Measurements from ENCODE around the gene PARVG.
A peak's percentile ranks its signal among the peaks of the same experiment; 100 is the strongest.

The PARVG gene

DNA sequence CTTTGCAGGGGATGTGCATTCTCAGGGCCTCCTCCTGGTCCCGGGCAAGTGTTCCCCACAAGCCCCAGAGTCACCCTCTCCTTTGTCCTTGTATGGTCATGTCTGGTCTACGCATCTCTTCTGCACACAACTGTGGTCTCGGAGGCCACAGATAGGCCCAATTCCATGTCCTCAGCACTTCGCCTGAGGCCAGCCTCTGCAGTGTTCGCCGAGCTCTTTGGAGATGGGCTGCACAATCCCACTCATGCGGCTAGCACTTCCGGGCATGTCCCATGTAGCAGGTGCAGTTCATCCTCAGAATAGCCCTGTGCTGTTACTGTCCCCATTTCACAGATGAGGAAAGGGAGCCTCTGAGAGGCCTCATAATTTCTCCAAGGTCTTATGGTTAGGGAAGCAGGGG, 7.6 kb downstream of the PARVG start:
- no peaks in the 10 kb centered on the region for H3K27me3 Mint-ChIP-seq
- peak overlapping the region in 1 of 2 donors; percentile 25 for H3K27ac Mint-ChIP-seq
- H3K4me3 Mint-ChIP-seq = no peak overlapping the region
- ATAC-seq (replicated peaks) = no peak
- H3K9me3 Mint-ChIP-seq = no peaks in the 10 kb centered on the region
- DNase-seq = no peak
- peaks cover 21 to 24% of the 10 kb centered on the region in 2 donors for H3K4me1 Mint-ChIP-seq (ENCODE audit: low read depth in 2 of 2)
- no peaks in the 10 kb centered on the region for H3K36me3 Mint-ChIP-seq (ENCODE audit: insufficient read depth)

DNA sequence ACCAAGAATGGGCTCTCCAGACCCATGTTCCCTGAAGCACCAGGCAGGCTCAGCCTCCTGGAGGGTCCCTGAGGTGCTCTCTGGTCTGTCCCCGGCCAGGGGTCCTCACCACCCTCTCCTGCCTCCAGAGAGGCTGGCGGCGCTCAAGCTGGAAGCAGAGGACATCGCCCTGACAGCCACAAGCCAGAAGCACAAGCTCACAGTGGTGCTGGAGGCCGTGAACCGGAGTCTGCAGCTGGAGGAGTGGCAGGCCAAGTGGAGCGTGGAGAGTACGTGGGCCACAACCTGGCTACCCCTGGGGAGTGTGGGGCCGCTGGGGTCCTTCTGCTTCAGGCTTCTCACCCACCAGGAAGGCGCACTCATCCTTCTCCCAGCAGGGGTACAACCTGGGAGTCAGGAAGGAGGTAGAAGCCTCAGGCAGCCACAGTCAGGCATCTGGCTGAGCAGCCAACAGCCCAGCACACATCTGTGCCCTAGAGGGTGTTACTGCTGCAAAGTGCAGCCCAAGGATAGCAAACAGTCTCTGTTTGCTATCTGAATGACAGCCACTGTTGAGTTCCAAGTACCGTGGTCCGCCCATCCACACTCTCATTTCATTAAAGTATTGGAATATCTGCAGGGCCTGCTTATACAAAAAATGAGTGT, 8.4 kb downstream of the PARVG start:
- ATAC-seq (replicated peaks) (no peak), DNase-seq (no peak)
- peaks cover 21 to 24% of the 10 kb centered on the region in 2 donors for H3K4me1 Mint-ChIP-seq (ENCODE audit: low read depth in 2 of 2)
- H3K4me3 Mint-ChIP-seq = no peak overlapping the region
- no peak overlapping the region for H3K27ac Mint-ChIP-seq
- no peaks in the 10 kb centered on the region for H3K27me3 Mint-ChIP-seq
- no peaks in the 10 kb centered on the region for H3K36me3 Mint-ChIP-seq (ENCODE audit: insufficient read depth)
- no peaks in the 10 kb centered on the region for H3K9me3 Mint-ChIP-seq

DNA sequence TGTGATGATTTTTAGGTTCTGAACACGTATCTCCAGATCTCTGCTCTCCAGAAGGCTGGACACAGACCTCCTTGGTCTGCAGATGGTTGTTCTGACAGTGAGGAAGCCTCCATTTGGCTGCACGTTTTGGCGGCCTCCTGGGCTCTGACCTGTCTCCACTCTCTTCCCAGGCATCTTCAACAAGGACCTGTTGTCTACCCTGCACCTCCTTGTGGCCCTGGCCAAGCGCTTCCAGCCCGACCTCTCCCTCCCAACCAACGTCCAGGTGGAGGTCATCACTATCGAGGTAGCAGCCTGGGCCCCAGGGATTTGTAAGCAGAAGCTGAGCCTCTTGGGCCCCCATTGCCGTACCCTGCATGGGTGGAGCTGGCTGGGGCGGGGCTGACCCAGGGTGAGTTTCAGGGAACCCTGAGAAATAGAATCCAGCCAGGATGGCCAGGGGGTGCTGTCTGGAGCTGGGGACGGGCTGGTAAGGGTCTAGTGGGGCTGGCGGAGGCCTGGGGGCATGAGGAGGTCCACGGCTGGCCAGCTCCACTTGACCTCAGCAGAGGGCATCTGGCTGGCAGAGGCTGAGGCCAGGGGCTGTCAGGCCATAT, 9.8 kb downstream of the PARVG start:
- Mint-ChIP-seq H3K9me3 (no peaks in the 10 kb centered on the region), H3K27me3 (no peaks in the 10 kb centered on the region), H3K36me3 (ENCODE audit: insufficient read depth) (peaks cover 2% of the 10 kb centered on the region), H3K27ac (peak overlapping the region in 1 of 2 donors; percentile 29), H3K4me3 (no peak overlapping the region), H3K4me1 (ENCODE audit: low read depth in 2 of 2) (peaks cover 28 to 32% of the 10 kb centered on the region in 2 donors)
- no peak for ATAC-seq (replicated peaks)
- no peak for DNase-seq

DNA sequence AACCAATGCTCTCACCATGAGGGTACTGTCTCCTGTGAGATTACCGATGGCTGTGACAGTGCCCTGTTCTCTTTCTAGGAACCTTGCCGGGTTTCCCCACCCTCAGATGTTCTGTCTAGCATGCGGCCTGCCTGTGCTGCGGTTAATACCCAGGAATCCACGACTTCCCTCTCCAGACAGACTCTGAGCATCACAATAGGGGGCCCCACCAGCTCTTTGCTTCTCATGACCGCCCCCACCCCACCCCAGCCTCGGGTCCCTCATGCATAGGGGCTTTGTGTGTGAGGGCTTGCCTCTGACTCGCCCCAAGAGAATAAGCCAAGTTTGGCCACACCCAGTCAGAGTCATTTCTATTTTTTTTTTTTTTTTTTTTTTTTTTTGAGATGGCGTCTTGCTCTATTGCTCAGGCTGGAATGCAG, 10.3 kb downstream of the PARVG start:
- DNase-seq (no peak), ATAC-seq (replicated peaks) (peak; percentile 73)
- Mint-ChIP-seq H3K27me3 (no peaks in the 10 kb centered on the region), H3K36me3 (ENCODE audit: insufficient read depth) (peaks cover 8% of the 10 kb centered on the region), H3K4me3 (no peak overlapping the region), H3K9me3 (no peaks in the 10 kb centered on the region), H3K4me1 (ENCODE audit: low read depth in 2 of 2) (peaks cover 28 to 32% of the 10 kb centered on the region in 2 donors), H3K27ac (peak overlapping the region in 1 of 2 donors; percentile 29)

DNA sequence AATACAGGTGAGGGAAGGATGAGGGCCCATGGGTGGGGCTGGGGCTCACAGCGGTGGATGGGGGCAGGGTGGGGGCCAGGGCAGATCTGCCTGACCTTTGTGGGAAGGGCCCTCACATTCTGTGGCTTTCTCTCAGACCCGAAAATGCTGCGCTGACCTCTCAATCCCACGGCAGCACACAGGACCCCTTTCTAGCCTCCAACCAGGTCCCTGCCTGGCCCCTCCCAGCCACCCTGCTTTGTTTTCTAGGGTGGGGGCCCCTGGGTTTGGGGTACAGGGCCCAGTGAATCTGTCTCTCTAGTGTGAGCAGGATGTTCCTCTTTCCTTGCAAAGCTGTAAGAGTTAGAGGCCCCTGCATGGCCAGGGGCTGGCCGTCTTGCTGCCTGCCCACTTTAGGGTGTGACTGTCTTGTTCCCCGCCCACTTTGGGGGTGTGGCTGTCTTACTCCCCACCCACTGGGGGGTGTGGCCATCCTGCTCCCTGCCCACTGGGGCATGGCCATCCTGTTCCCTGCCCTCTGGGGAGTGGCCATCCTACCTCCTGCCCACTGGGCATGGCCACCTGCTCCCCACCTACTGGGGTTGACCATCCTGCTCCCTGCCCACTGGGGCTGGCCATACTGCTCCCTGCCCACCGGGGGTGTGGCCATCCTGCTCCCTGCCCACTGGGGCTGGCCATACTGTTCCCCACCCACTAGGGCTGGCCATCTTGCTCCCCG, 11.5 kb downstream of the PARVG start:
- H3K27ac Mint-ChIP-seq = peak overlapping the region; percentile 86 to 91
- peak; percentile 29 to 44 (median 43) for DNase-seq
- H3K4me1 Mint-ChIP-seq (ENCODE audit: low read depth in 2 of 2) = peaks cover 28 to 32% of the 10 kb centered on the region in 2 donors
- H3K36me3 Mint-ChIP-seq (ENCODE audit: insufficient read depth) = peaks cover 12% of the 10 kb centered on the region
- ATAC-seq (replicated peaks) = peak; percentile 51
- H3K9me3 Mint-ChIP-seq = no peaks in the 10 kb centered on the region
- peak overlapping the region in 1 of 2 donors; percentile 59 for H3K4me3 Mint-ChIP-seq
- H3K27me3 Mint-ChIP-seq = no peaks in the 10 kb centered on the region

DNA sequence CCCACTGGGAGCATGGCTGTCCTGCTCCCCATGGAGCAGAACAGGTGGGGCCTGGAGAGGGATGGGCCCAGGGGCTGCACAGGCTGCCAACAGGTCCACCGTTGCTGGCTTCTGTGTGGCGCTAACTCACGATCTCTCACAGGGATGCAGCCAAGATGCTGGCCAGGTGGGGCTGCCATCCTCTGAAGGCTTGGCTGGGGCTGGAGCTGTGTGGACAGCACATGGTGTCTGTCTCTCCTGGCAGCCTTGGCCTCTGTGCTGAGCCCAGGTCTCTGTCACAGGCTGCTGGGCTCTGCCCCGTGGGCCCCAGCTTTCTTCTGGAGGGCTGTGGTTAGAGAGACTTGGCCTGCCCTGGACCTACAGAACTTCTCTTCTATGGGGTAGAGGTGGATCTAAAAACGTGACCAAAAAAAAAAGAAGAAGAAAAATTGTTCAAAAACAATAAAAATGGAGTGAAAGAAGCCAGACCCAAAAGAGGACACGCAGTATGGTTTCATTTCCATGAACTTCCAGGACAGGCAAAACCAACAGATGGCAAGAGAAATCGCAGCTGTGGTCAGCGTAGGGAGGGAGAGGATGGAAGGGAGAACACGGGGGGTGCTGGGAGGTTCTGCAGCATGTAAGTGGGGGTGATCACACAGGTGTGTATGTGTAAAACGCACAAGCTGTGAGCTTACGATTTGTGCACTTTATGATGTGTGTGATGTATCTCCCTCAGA, 12.2 kb downstream of the PARVG start:
- DNase-seq (no peak), ATAC-seq (replicated peaks) (peak; percentile 10)
- Mint-ChIP-seq H3K4me1 (ENCODE audit: low read depth in 2 of 2) (peaks cover 28 to 32% of the 10 kb centered on the region in 2 donors), H3K27me3 (no peaks in the 10 kb centered on the region), H3K27ac (peak overlapping the region; percentile 86 to 91), H3K4me3 (peak overlapping the region; percentile 56 to 59), H3K9me3 (no peaks in the 10 kb centered on the region), H3K36me3 (ENCODE audit: insufficient read depth) (peaks cover 13% of the 10 kb centered on the region)

DNA sequence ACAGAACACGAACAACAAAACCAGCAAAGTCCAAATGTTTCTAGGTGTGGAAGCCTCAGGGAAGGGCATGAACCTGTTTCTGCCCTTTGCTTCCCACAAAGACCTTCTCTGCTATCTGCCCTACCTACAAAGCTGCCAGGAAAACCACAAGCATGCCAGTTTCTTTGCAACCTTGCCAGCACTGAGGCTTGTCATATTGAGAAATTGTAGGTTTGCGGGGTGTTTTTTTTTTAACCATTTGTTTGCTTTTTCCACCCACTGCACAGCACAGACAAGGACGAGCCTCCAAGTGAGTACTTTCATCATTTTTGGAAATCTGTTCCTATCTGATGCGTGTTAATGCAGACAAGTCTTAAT, 12.8 kb downstream of the PARVG start:
- H3K36me3 Mint-ChIP-seq (ENCODE audit: insufficient read depth) = peaks cover 16% of the 10 kb centered on the region
- DNase-seq (no peak), ATAC-seq (replicated peaks) (peak; percentile 28)
- H3K4me1 Mint-ChIP-seq (ENCODE audit: low read depth in 2 of 2) = peaks cover 28 to 32% of the 10 kb centered on the region in 2 donors
- H3K9me3 Mint-ChIP-seq = no peaks in the 10 kb centered on the region
- peak overlapping the region; percentile 56 to 59 for H3K4me3 Mint-ChIP-seq
- no peaks in the 10 kb centered on the region for H3K27me3 Mint-ChIP-seq
- peak overlapping the region; percentile 86 to 91 for H3K27ac Mint-ChIP-seq

DNA sequence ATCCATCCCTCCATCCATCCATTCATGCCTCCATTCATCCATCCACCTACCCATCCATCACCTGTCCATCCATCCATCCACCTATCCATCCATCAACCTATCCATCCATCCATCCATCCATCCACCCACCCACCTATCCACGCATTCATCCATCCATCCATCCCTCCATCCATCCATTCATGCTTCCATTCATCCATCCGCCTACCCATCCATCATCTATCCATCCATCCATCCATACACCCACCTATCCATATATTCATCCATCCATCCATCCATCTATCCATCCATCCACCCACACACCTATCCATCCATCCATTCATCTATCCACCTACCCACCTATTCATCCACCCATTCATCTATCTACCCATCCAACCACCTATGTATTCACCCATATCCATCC, 13.8 kb downstream of the PARVG start:
- H3K27me3 Mint-ChIP-seq = no peaks in the 10 kb centered on the region
- no peaks in the 10 kb centered on the region for H3K9me3 Mint-ChIP-seq
- peaks cover 19% of the 10 kb centered on the region for H3K36me3 Mint-ChIP-seq (ENCODE audit: insufficient read depth)
- DNase-seq (no peak), ATAC-seq (replicated peaks) (no peak)
- H3K4me1 Mint-ChIP-seq (ENCODE audit: low read depth in 2 of 2) = peaks cover 33 to 39% of the 10 kb centered on the region in 2 donors
- H3K4me3 Mint-ChIP-seq = no peak overlapping the region
- peak overlapping the region in 1 of 2 donors; percentile 24 for H3K27ac Mint-ChIP-seq

DNA sequence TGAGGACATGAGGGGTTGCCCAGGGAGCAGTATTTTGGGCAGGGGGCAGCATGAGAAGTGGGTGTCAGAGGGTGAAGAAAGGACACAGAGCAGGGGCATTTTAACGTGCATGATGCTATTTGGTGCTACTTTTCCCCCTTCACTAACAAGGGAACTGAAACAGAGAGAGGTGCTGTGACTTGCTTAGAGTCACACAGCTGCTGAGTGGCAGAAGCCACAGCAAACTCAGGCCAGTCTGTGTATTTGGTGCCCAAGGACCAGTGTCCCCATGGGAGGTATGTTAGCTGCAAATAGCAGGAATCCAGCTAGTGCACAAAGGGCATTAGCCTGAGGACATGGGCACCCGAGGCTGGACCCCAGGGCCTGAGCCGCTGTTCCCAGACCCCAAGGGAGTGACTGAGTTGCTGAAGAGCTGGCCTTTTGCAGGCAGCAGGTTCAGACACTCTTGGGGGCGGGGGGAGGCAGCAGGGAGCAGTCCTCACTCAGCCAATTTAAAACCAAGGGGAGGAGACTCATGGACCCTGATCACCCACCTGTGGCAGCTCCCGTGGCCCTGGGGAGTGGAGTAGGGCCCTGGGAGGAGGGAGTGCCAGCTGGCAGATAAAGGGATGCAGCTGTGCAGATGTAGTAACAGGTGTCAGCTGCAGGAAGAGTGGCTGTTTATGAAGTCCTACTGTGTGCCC, 14.6 kb downstream of the PARVG start:
- Mint-ChIP-seq H3K4me3 (no peak overlapping the region), H3K36me3 (ENCODE audit: insufficient read depth) (peaks cover 19% of the 10 kb centered on the region), H3K27ac (peak overlapping the region in 1 of 2 donors; percentile 24), H3K9me3 (no peaks in the 10 kb centered on the region), H3K4me1 (ENCODE audit: low read depth in 2 of 2) (peaks cover 38 to 39% of the 10 kb centered on the region in 2 donors), H3K27me3 (no peaks in the 10 kb centered on the region)
- ATAC-seq (replicated peaks) = no peak
- DNase-seq = no peak

DNA sequence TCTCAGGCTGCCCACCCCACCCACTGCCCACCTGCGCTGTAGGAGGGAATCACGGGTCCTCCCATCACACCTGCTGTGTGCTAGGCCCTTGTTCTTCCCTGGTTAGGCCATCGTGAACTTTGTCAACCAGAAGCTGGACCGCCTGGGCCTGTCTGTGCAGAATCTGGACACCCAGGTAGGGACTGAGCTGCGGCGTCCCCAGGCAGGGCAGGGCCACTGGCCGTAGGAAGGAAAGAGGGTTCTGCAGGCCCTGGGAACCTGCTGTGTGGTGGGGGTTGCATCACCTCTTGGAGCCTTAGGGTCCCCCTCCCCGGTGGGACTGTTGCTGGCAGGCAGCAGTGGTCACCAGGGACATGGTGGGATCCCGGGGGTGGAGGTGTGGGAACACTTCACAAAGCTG, 15.5 kb downstream of the PARVG start:
- ATAC-seq (replicated peaks) (no peak), DNase-seq (no peak)
- no peak overlapping the region for H3K4me3 Mint-ChIP-seq
- H3K27me3 Mint-ChIP-seq = no peaks in the 10 kb centered on the region
- peaks cover 19% of the 10 kb centered on the region for H3K36me3 Mint-ChIP-seq (ENCODE audit: insufficient read depth)
- H3K9me3 Mint-ChIP-seq = no peaks in the 10 kb centered on the region
- H3K4me1 Mint-ChIP-seq (ENCODE audit: low read depth in 2 of 2) = peaks cover 42 to 44% of the 10 kb centered on the region in 2 donors
- no peak overlapping the region for H3K27ac Mint-ChIP-seq

DNA sequence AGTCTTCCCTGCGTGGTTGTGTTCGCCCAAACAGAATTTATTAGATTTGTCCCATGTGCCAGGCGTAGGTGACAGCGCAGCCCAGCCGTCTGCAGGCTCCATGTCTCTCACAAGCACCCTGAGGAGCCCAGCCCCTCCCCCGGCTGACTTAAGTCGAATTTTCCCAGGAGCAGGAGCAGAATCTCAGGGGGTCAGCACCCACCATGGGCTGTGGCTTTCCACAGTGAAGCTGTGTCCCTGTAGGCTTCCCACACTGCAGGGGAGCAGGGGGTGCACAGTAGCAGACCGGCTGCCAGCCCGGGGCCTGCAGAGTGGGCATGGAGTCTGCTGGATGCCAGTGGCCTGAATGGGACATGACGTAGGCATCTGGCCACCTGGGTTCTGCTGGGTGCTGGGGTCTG, 16.0 kb downstream of the PARVG start:
- Mint-ChIP-seq H3K27me3 (no peaks in the 10 kb centered on the region), H3K9me3 (no peaks in the 10 kb centered on the region), H3K36me3 (ENCODE audit: insufficient read depth) (peaks cover 19% of the 10 kb centered on the region), H3K4me1 (ENCODE audit: low read depth in 2 of 2) (peaks cover 39 to 44% of the 10 kb centered on the region in 2 donors), H3K4me3 (no peak overlapping the region), H3K27ac (no peak overlapping the region)
- DNase-seq = no peak
- no peak for ATAC-seq (replicated peaks)

DNA sequence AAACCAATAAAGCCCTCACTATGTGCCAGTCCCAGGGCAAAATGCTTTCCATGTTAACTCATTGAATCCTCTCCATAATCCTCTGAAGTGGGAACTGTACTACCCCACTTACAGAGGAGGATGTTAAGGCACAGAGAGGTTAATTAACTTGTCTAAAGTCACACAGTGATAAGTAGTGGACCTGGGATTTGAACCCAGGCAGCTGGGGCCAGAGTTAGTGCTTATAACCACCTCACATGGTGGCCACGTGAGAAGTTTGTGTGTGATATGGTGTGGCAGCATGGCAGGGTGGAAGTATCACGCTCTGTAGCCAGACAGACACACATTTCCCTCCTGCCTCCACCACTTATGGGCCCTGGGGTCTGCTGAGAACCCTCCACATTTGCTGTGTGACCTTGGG, 16.5 kb downstream of the PARVG start:
- peaks cover 39 to 44% of the 10 kb centered on the region in 2 donors for H3K4me1 Mint-ChIP-seq (ENCODE audit: low read depth in 2 of 2)
- H3K36me3 Mint-ChIP-seq (ENCODE audit: insufficient read depth) = peaks cover 23% of the 10 kb centered on the region

DNA sequence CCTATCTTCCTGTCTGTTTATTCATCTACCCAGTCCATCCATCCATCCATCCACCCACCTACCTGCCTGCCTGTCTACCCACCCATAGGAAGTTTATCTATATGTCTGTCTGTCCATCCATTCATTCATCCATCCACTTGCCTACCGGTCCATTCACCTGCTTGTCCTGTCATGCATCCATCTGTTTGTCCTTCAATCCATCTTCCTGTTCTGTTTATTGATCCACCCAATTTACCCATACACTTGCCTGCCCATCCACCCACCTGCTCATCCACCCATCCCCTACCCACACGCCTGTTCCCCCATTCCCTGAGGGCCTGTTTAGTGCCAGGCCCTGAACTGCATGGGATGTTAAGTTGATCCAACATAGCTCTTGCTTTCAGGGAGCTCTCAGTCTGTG, 18.4 kb downstream of the PARVG start:
- Mint-ChIP-seq H3K4me1 (ENCODE audit: low read depth in 2 of 2) (peaks cover 26 to 33% of the 10 kb centered on the region in 2 donors), H3K27ac (peak overlapping the region; percentile 82)

More for the DNA sequence above, 16.5 kb downstream of the PARVG start:
- no peaks in the 10 kb centered on the region for H3K9me3 Mint-ChIP-seq
- H3K27me3 Mint-ChIP-seq = no peaks in the 10 kb centered on the region
- ATAC-seq (replicated peaks) (no peak), DNase-seq (no peak)
- H3K4me3 Mint-ChIP-seq = no peak overlapping the region
- no peak overlapping the region for H3K27ac Mint-ChIP-seq

More for the DNA sequence above, 18.4 kb downstream of the PARVG start:
- DNase-seq (no peak), ATAC-seq (replicated peaks) (no peak)
- H3K27me3 Mint-ChIP-seq = no peaks in the 10 kb centered on the region
- H3K36me3 Mint-ChIP-seq (ENCODE audit: insufficient read depth) = peaks cover 32% of the 10 kb centered on the region
- H3K4me3 Mint-ChIP-seq = no peak overlapping the region
- H3K9me3 Mint-ChIP-seq = no peaks in the 10 kb centered on the region
